ENCODE measurements around the gene UBE2Q2. TPM values are rescaled to one million over a fixed set of nuclear protein-coding genes. Genes with fewer than 3 reads are reported as not detected.
"Not testable (repeated sequence)": the region's sequence is repeated elsewhere in the genome, so short reads cannot be mapped to it uniquely, and the experiment has no call there.

Gene UBE2Q2
- total RNA-seq, 1 experiment from 2014 or later = 40.5 TPM

DNA sequence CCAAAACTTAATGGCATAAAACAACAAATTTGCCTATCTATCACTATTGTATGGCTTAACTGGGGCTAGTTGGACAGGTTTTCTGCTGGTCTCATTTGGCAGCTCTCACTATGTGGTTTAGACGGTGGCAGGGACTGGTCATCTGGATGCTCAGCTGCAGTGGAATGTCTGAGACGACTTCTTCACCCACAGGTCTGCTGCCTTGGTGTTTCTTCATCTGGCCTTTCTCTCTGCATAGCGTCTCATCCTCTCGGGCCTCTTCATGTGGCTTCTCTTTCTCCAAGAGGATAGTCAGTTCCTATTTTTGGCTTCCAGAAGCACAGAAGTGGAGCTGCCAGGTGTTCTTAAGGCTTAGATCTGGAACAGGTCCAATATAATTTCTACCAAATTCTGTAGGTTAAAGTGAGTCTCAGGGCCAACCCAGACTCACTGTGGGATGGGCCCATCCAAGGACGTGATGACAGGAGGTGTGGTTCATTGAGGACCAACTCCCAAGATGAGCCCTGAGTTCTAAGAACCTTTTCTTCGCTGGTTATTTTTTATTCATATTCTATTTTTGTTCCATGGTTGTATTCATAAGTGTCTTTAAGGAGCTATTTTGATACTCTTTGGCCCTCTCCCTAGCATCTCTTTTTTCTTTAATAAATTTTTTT, 18.6 kb downstream of the UBE2Q2 start:
- Histone ChIP-seq H3K36me3 (ENCODE audit: control insufficient read depth, insufficient read depth, low read length) (no peaks in the 10 kb centered on the region), H3K4me1 (peaks cover 11% of the 10 kb centered on the region), H3K9me3 (no peaks in the 10 kb centered on the region), H3K4me3 (ENCODE audit: low read depth, low read length) (no peak overlapping the region), H3K27me3 (replicated peaks; ENCODE audit: control insufficient read depth, insufficient read depth, low read length) (no peaks in the 10 kb centered on the region)
- no TSS peak for BruUV-seq (replicated peaks)
- Mint-ChIP-seq H3K27ac (ENCODE audit: unreplicated experiment) (no peak overlapping the region), H3K27me3 (ENCODE audit: insufficient read depth, unreplicated experiment) (no peaks in the 10 kb centered on the region), H3K4me3 (ENCODE audit: unreplicated experiment) (no peak overlapping the region), H3K4me1 (ENCODE audit: low read depth, unreplicated experiment) (peaks cover 26% of the 10 kb centered on the region), H3K9me3 (ENCODE audit: unreplicated experiment) (no peaks in the 10 kb centered on the region), H3K36me3 (ENCODE audit: insufficient read depth, unreplicated experiment) (peaks cover 25% of the 10 kb centered on the region)
- ChIA-PET POLR2A (no interaction called here), CTCF (no interaction called here)
- DNase-seq = no peak
- TF ChIP-seq, protein P1, sequence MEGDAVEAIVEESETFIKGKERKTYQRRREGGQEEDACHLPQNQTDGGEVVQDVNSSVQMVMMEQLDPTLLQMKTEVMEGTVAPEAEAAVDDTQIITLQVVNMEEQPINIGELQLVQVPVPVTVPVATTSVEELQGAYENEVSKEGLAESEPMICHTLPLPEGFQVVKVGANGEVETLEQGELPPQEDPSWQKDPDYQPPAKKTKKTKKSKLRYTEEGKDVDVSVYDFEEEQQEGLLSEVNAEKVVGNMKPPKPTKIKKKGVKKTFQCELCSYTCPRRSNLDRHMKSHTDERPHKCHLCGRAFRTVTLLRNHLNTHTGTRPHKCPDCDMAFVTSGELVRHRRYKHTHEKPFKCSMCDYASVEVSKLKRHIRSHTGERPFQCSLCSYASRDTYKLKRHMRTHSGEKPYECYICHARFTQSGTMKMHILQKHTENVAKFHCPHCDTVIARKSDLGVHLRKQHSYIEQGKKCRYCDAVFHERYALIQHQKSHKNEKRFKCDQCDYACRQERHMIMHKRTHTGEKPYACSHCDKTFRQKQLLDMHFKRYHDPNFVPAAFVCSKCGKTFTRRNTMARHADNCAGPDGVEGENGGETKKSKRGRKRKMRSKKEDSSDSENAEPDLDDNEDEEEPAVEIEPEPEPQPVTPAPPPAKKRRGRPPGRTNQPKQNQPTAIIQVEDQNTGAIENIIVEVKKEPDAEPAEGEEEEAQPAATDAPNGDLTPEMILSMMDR (IDR thresholded peaks at IDR 0.05; ENCODE audit: insufficient read depth in 1 of 2, low read depth in 1 of 2, low read length in 1 of 2, severe bottlenecking in 1 of 2, unreplicated experiment in 1 of 2) = no peak
- intact Hi-C loops (cut with micrococcal nuclease; ENCODE audit: unreplicated experiment) = no loop called here

DNA sequence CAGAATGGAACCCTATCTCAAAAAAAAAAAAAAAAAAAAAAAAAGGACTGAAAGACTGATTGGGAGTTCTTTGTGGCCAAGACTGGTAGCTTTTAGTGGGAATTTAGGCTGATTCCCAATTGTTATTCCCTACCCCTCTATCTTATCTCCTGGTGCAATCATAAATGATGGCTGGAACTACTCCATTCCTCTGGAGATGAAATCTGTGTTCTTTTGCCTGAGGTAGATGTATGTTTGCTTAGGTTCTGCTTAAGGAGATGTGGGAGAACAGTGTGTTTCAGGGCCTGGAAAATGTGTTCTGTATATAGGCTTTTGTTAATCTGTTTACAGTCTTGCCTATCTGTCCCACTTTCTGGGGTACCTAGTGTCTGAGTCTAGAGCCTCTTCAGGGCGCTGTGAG, 19.5 kb downstream of the UBE2Q2 start:
- peaks cover 24% of the 10 kb centered on the region for H3K36me3 Mint-ChIP-seq (ENCODE audit: insufficient read depth, unreplicated experiment)
- intact Hi-C loops (cut with micrococcal nuclease; ENCODE audit: unreplicated experiment) = no loop called here
- TF ChIP-seq, protein P1 (IDR thresholded peaks at IDR 0.05; ENCODE audit: insufficient read depth in 1 of 2, low read depth in 1 of 2, low read length in 1 of 2, severe bottlenecking in 1 of 2, unreplicated experiment in 1 of 2) = no peak
- POLR2A ChIA-PET = no interaction called here
- peaks cover 11% of the 10 kb centered on the region for H3K4me1 ChIP-seq
- DNase-seq = no peak
- H3K27me3 ChIP-seq (replicated peaks; ENCODE audit: control insufficient read depth, insufficient read depth, low read length) = no peaks in the 10 kb centered on the region
- no peak overlapping the region for H3K27ac Mint-ChIP-seq (ENCODE audit: unreplicated experiment)
- H3K4me1 Mint-ChIP-seq (ENCODE audit: low read depth, unreplicated experiment) = peaks cover 26% of the 10 kb centered on the region
- no peaks in the 10 kb centered on the region for H3K9me3 ChIP-seq
- H3K4me3 ChIP-seq (ENCODE audit: low read depth, low read length) = no peak overlapping the region
- CTCF ChIA-PET = no interaction called here
- BruUV-seq (replicated peaks) = no TSS peak
- no peaks in the 10 kb centered on the region for H3K9me3 Mint-ChIP-seq (ENCODE audit: unreplicated experiment)
- H3K4me3 Mint-ChIP-seq (ENCODE audit: unreplicated experiment) = no peak overlapping the region
- no peaks in the 10 kb centered on the region for H3K36me3 ChIP-seq (ENCODE audit: control insufficient read depth, insufficient read depth, low read length)
- H3K27me3 Mint-ChIP-seq (ENCODE audit: insufficient read depth, unreplicated experiment) = no peaks in the 10 kb centered on the region

DNA sequence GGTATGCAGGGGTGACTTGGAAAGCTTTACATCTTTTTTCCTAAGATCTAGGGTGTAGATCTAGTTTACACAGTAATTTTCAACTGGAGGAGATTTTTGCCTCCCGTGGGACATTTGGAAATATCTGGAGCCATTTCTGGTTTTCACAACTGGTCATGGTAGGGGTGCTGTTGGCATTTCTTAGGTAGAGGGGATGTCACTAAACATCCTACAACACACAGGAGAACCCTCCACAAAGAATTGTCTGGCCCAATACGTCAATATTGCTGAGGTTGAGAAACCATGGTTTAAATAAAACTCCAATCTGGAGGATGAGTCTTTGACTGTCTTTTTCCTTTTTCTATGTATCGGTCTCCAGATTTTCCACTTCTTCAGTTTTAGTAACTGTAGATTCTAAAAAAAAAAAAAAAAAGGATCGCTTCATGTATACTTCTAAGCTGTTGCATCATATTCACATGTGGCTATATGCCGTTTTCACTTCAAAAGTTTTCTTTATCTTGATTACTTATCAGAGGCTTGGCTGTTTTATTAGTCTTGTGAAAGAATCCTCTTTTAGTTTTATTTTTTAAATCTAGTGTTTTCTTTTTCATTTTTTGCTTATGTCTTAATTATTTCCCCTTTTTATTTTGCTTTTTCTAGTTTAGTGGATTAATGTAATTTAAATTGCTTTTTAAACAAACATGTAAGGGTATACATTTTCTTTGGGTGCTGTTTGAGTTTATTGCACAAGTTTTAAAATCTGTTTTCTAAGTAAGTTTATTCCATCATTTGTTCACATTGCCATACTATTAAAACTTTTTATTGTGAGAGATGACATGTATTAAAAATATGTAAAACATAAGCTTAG, 21.2 kb downstream of the UBE2Q2 start:
- no peaks in the 10 kb centered on the region for H3K27me3 Mint-ChIP-seq (ENCODE audit: insufficient read depth, unreplicated experiment)
- no peaks in the 10 kb centered on the region for H3K9me3 Mint-ChIP-seq (ENCODE audit: unreplicated experiment)
- ChIA-PET POLR2A (interaction anchor here (0.7 kb wide), 1 partner anchor 22 kb away, joined by 5 read pairs; no protein-coding TSS in a partner anchor), CTCF (no interaction called here)
- peaks cover 14% of the 10 kb centered on the region for H3K36me3 Mint-ChIP-seq (ENCODE audit: insufficient read depth, unreplicated experiment)
- peaks cover 11% of the 10 kb centered on the region for H3K4me1 ChIP-seq
- H3K27ac Mint-ChIP-seq (ENCODE audit: unreplicated experiment) = no peak overlapping the region
- no peaks in the 10 kb centered on the region for H3K36me3 ChIP-seq (ENCODE audit: control insufficient read depth, insufficient read depth, low read length)
- intact Hi-C loops (cut with micrococcal nuclease; ENCODE audit: unreplicated experiment) = no loop called here
- no peak for DNase-seq
- no peak overlapping the region for H3K4me3 ChIP-seq (ENCODE audit: low read depth, low read length)
- no peaks in the 10 kb centered on the region for H3K9me3 ChIP-seq
- peaks cover 22% of the 10 kb centered on the region for H3K4me1 Mint-ChIP-seq (ENCODE audit: low read depth, unreplicated experiment)
- H3K4me3 Mint-ChIP-seq (ENCODE audit: unreplicated experiment) = no peak overlapping the region
- no TSS peak for BruUV-seq (replicated peaks)
- TF ChIP-seq, protein P1 (IDR thresholded peaks at IDR 0.05; ENCODE audit: insufficient read depth in 1 of 2, low read depth in 1 of 2, low read length in 1 of 2, severe bottlenecking in 1 of 2, unreplicated experiment in 1 of 2) = no peak
- no peaks in the 10 kb centered on the region for H3K27me3 ChIP-seq (replicated peaks; ENCODE audit: control insufficient read depth, insufficient read depth, low read length)

DNA sequence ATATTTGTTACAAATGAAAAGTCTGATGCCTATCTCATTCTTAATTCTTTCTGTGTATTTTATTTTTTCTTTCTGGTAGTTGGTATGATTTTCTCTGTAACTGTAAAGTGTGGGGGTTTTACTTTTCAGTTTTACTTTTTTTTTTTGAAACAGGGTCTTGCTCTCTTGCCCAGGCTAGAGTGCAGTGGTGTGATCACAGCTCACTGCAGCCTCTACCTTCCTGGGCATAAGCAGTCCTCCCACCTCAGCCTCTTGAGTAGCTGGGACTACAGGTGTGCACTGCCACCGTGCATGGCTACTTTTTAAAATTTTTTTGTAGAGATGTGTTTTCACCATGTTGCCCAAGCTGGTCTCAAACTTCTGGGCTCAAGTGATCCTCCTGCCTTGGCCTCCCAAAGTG, 22.8 kb downstream of the UBE2Q2 start:
- DNase-seq; H3K9me3 Mint-ChIP-seq (ENCODE audit: unreplicated experiment); H3K4me3 Mint-ChIP-seq (ENCODE audit: unreplicated experiment); H3K36me3 ChIP-seq (ENCODE audit: control insufficient read depth, insufficient read depth, low read length); H3K4me3 ChIP-seq (ENCODE audit: low read depth, low read length); H3K27me3 ChIP-seq (replicated peaks; ENCODE audit: control insufficient read depth, insufficient read depth, low read length); CTCF ChIA-PET; POLR2A ChIA-PET; H3K27ac Mint-ChIP-seq (ENCODE audit: unreplicated experiment); intact Hi-C loops (cut with micrococcal nuclease; ENCODE audit: unreplicated experiment); H3K9me3 ChIP-seq; BruUV-seq (replicated peaks); H3K27me3 Mint-ChIP-seq (ENCODE audit: insufficient read depth, unreplicated experiment): not testable (repeated sequence)
- peaks cover 11% of the 10 kb centered on the region for H3K4me1 ChIP-seq
- H3K4me1 Mint-ChIP-seq (ENCODE audit: low read depth, unreplicated experiment) = peaks cover 28% of the 10 kb centered on the region
- H3K36me3 Mint-ChIP-seq (ENCODE audit: insufficient read depth, unreplicated experiment) = peaks cover 15% of the 10 kb centered on the region
